SK-N-MC (cell line): Measurements from ENCODE around the gene MAZ.
"Not testable (repeated sequence)": the region's sequence is repeated elsewhere in the genome, so short reads cannot be mapped to it uniquely, and the experiment has no call there.

ENCODE experiments used
- DNase-seq: peaks from one replicate; pipeline ENCODE4 v3.0.0-alpha.2; 2011; ENCODE audit warnings: low read depth, low spot score
- H3K27ac ChIP-seq: fragments of 200-600 bp; sonication (generic); 2 replicates; pipeline ENCODE4 v1.5.1; 2016; ENCODE audit warnings: mixed run types
- H3K36me3 ChIP-seq: fragments of 200-600 bp; sonication (generic); 2 replicates; pipeline ENCODE4 v1.6.1; 2017; ENCODE audit warnings: antibody characterized with exemption, low read length, mixed read lengths; ENCODE audit not compliant: insufficient read depth
- H3K4me3 ChIP-seq: fragments of 200-600 bp; sonication (generic); 2 replicates; pipeline ENCODE4 v1.5.1; 2016
- H3K9ac ChIP-seq: fragments of 200-600 bp; sonication (generic); 2 replicates; pipeline ENCODE4 v1.8.0; 2017; ENCODE audit warnings: mixed run types, mixed read lengths; ENCODE audit not compliant: insufficient read length
- H3K9me3 ChIP-seq: fragments of 200-600 bp; sonication (generic); 2 replicates; pipeline ENCODE4 v1.6.1; 2017; ENCODE audit warnings: low read depth, mild to moderate bottlenecking, antibody characterized with exemption, low read length, moderate library complexity, mixed read lengths
- EZH2 ChIP-seq: fragments of 200-600 bp; sonication (generic); IDR thresholded peaks from one replicate; pipeline ENCODE4 v1.6.1; 2017; ENCODE audit warnings: antibody characterized with exemption
- FOXP2 ChIP-seq: optimal IDR thresholded peaks from 2 replicates; pipeline ENCODE3; 2011; ENCODE audit warnings: mild to moderate bottlenecking, moderate library complexity; ENCODE audit not compliant: insufficient read depth; ENCODE audit errors: extremely low read length, control extremely low read depth
- POLR2AphosphoS5 ChIP-seq: IDR thresholded peaks from 2 replicates; pipeline ENCODE4 v1.6.1; 2012; ENCODE audit warnings: mild to moderate bottlenecking, low read depth, low read length, borderline replicate concordance

MAZ gene

GRCh38 chr16:29825145-29826044 is 19.1 kb downstream of the MAZ start:
- Histone ChIP-seq H3K27ac (no peak overlapping the region), H3K36me3 (0 out of 2 replicates have a peak, but pooled peaks cover 2% of the 10 kb centered on the region), H3K9ac (no peak overlapping the region), H3K4me3 (no peak overlapping the region), H3K9me3 (no peaks in the 10 kb centered on the region)
- DNase-seq = no peak
- TF ChIP-seq FOXP2 (no peak), POLR2AphosphoS5 (no peak), EZH2 (no peak)

GRCh38 chr16:29826342-29826695 is 20.0 kb downstream of the MAZ start:
- no peak overlapping the region for H3K9ac ChIP-seq
- no peaks in the 10 kb centered on the region for H3K9me3 ChIP-seq
- no peak overlapping the region for H3K4me3 ChIP-seq
- no peak overlapping the region for H3K27ac ChIP-seq
- DNase-seq = no peak
- TF ChIP-seq POLR2AphosphoS5 (no peak), EZH2 (no peak), FOXP2 (no peak)
- H3K36me3 ChIP-seq = no peaks in the 10 kb centered on the region

- Histone ChIP-seq H3K27ac (no peak overlapping the region), H3K4me3 (no peak overlapping the region), H3K36me3 (no peaks in the 10 kb centered on the region), H3K9ac (no peak overlapping the region), H3K9me3 (no peaks in the 10 kb centered on the region)
- TF ChIP-seq EZH2 = no peak
- TF ChIP-seq POLR2AphosphoS5 = no peak
- TF ChIP-seq FOXP2 = no peak
- no peak for DNase-seq
These were observed 24.4 kb downstream of the MAZ start for GRCh38 chr16:29830774-29831173.

- Histone ChIP-seq H3K4me3 (no peak overlapping the region), H3K36me3 (no peaks in the 10 kb centered on the region), H3K9ac (no peak overlapping the region), H3K9me3 (no peaks in the 10 kb centered on the region), H3K27ac (no peak overlapping the region)
- no peak for DNase-seq
- TF ChIP-seq FOXP2 = no peak
- no peak for TF ChIP-seq EZH2
- TF ChIP-seq POLR2AphosphoS5 = no peak
These were observed 25.2 kb downstream of the MAZ start for GRCh38 chr16:29831490-29831889.

GRCh38 chr16:29833219-29833618 is 26.9 kb downstream of the MAZ start:
- not testable (repeated sequence) for H3K4me3 ChIP-seq, H3K9me3 ChIP-seq, H3K9ac ChIP-seq

GRCh38 chr16:29834079-29834478 is 27.8 kb downstream of the MAZ start:
- Histone ChIP-seq H3K9ac (no peak overlapping the region), H3K27ac (no peak overlapping the region), H3K36me3 (no peaks in the 10 kb centered on the region), H3K4me3 (no peak overlapping the region), H3K9me3 (no peaks in the 10 kb centered on the region)
- TF ChIP-seq POLR2AphosphoS5 (no peak), FOXP2 (no peak), EZH2 (no peak)
- no peak for DNase-seq

More at GRCh38 chr16:29833219-29833618, 26.9 kb downstream of the MAZ start:
- not testable (repeated sequence) for H3K36me3 ChIP-seq, DNase-seq, H3K27ac ChIP-seq

- Histone ChIP-seq H3K4me3 (no peak overlapping the region), H3K9me3 (no peaks in the 10 kb centered on the region), H3K36me3 (no peaks in the 10 kb centered on the region), H3K27ac (no peak overlapping the region), H3K9ac (no peak overlapping the region)
- no peak for TF ChIP-seq FOXP2
- no peak for TF ChIP-seq POLR2AphosphoS5
- no peak for TF ChIP-seq EZH2
- no peak for DNase-seq
These were observed 29.6 kb downstream of the MAZ start for GRCh38 chr16:29835926-29836325.

- H3K9me3 ChIP-seq = no peaks in the 10 kb centered on the region
- H3K36me3 ChIP-seq = no peaks in the 10 kb centered on the region
- DNase-seq = no peak
- no peak overlapping the region for H3K27ac ChIP-seq
- no peak overlapping the region for H3K4me3 ChIP-seq
- H3K9ac ChIP-seq = no peak overlapping the region
- TF ChIP-seq POLR2AphosphoS5 (no peak), FOXP2 (no peak), EZH2 (no peak)
These were observed 30.3 kb downstream of the MAZ start for GRCh38 chr16:29836623-29837022.

GRCh38 chr16:29837841-29838240 is 31.5 kb downstream of the MAZ start:
- H3K4me3 ChIP-seq = no peak overlapping the region
- TF ChIP-seq FOXP2 = no peak
- H3K9me3 ChIP-seq = no peaks in the 10 kb centered on the region
- DNase-seq = no peak
- H3K36me3 ChIP-seq = no peaks in the 10 kb centered on the region
- no peak overlapping the region for H3K27ac ChIP-seq
- H3K9ac ChIP-seq = no peak overlapping the region
